ENCODE data around the gene DLEC1. TPM values are rescaled to one million over a fixed set of nuclear protein-coding genes. Genes with fewer than 3 reads are reported as not detected.

The DLEC1 gene
- total and polyA plus RNA-seq, 5 donors: 0.23 to 1.0 (median 0.48) TPM

- intact Hi-C loops (cut with DNase I): no loop called here
- WGBS: 85% methylated on average over 10 of the region's 10 CpGs
- Histone ChIP-seq H3K4me3 (ENCODE audit: low read length) (no peak overlapping the region), H3K27me3 (ENCODE audit: control insufficient read depth, insufficient read depth) (no peaks in the 10 kb centered on the region), H3K4me1 (ENCODE audit: control insufficient read depth, insufficient read depth, low read length) (no peaks in the 10 kb centered on the region), H3K27ac (ENCODE audit: low read length) (no peak overlapping the region), H3K9me3 (ENCODE audit: control insufficient read depth, low read length) (no peaks in the 10 kb centered on the region)
- ATAC-seq (no peak), DNase-seq (peak in 2 of 3 donors; percentile 7 to 20)
Measured at GRCh38 chr3:37995652-37996641, 43.1 kb upstream of the DLEC1 start.

- H3K4me1 ChIP-seq (ENCODE audit: control insufficient read depth, insufficient read depth, low read length): no peaks in the 10 kb centered on the region
- no peaks in the 10 kb centered on the region for H3K27me3 ChIP-seq (ENCODE audit: control insufficient read depth, insufficient read depth)
- ATAC-seq (peak; percentile 2 to 21), DNase-seq (peak; percentile 63 to 86 (median 76))
- H3K4me3 ChIP-seq (ENCODE audit: low read length): no peak overlapping the region
- 54% methylated on average over 7 of the region's 7 CpGs for WGBS
- no peak overlapping the region for H3K27ac ChIP-seq (ENCODE audit: low read length)
- no peaks in the 10 kb centered on the region for H3K9me3 ChIP-seq (ENCODE audit: control insufficient read depth, low read length)
- intact Hi-C loops (cut with DNase I): no loop called here
Measured at GRCh38 chr3:37996785-37997301, 42.2 kb upstream of the DLEC1 start.

GRCh38 chr3:37997342-37997741 lies 41.7 kb upstream of the DLEC1 start:
- Histone ChIP-seq H3K4me1 (ENCODE audit: control insufficient read depth, insufficient read depth, low read length) (no peaks in the 10 kb centered on the region), H3K27ac (ENCODE audit: low read length) (no peak overlapping the region), H3K4me3 (ENCODE audit: low read length) (no peak overlapping the region), H3K9me3 (ENCODE audit: control insufficient read depth, low read length) (no peaks in the 10 kb centered on the region), H3K27me3 (ENCODE audit: control insufficient read depth, insufficient read depth) (no peaks in the 10 kb centered on the region)
- DNase-seq (peak in 2 of 3 donors; percentile 21 to 53), ATAC-seq (no peak)
- WGBS: 95% methylated on average over 10 of the region's 10 CpGs
- intact Hi-C loops (cut with DNase I): no loop called here

GRCh38 chr3:37997791-37998370 lies 41.1 kb upstream of the DLEC1 start:
- WGBS: 79% methylated on average over 6 of the region's 6 CpGs
- intact Hi-C loops (cut with DNase I): no loop called here
- H3K4me1 ChIP-seq (ENCODE audit: control insufficient read depth, insufficient read depth, low read length): no peaks in the 10 kb centered on the region
- H3K4me3 ChIP-seq (ENCODE audit: low read length): no peak overlapping the region
- peak overlapping the region; percentile 95 for H3K27ac ChIP-seq (ENCODE audit: low read length)
- DNase-seq: peak; percentile 37 to 79 (median 74)
- no peaks in the 10 kb centered on the region for H3K27me3 ChIP-seq (ENCODE audit: control insufficient read depth, insufficient read depth)
- H3K9me3 ChIP-seq (ENCODE audit: control insufficient read depth, low read length): no peaks in the 10 kb centered on the region
- ATAC-seq: no peak

- H3K27me3 ChIP-seq (ENCODE audit: control insufficient read depth, insufficient read depth): no peaks in the 10 kb centered on the region
- DNase-seq (peak in 2 of 3 donors; percentile 11 to 41), ATAC-seq (no peak)
- 92% methylated on average over 6 of the region's 6 CpGs for WGBS
- H3K4me1 ChIP-seq (ENCODE audit: control insufficient read depth, insufficient read depth, low read length): no peaks in the 10 kb centered on the region
- no peaks in the 10 kb centered on the region for H3K9me3 ChIP-seq (ENCODE audit: control insufficient read depth, low read length)
- intact Hi-C loops (cut with DNase I): no loop called here
- H3K4me3 ChIP-seq (ENCODE audit: low read length): no peak overlapping the region
- H3K27ac ChIP-seq (ENCODE audit: low read length): no peak overlapping the region
Measured at GRCh38 chr3:37999836-38000235, 39.2 kb upstream of the DLEC1 start.

GRCh38 chr3:38000242-38000916 lies 38.6 kb upstream of the DLEC1 start:
- no peaks in the 10 kb centered on the region for H3K27me3 ChIP-seq (ENCODE audit: control insufficient read depth, insufficient read depth)
- H3K9me3 ChIP-seq (ENCODE audit: control insufficient read depth, low read length): no peaks in the 10 kb centered on the region
- no peaks in the 10 kb centered on the region for H3K4me1 ChIP-seq (ENCODE audit: control insufficient read depth, insufficient read depth, low read length)
- H3K4me3 ChIP-seq (ENCODE audit: low read length): no peak overlapping the region
- ATAC-seq (no peak), DNase-seq (peak in 2 of 3 donors; percentile 22 to 57)
- no peak overlapping the region for H3K27ac ChIP-seq (ENCODE audit: low read length)
- intact Hi-C loops (cut with DNase I): no loop called here
- WGBS: 93% methylated on average over 6 of the region's 6 CpGs

- H3K4me1 ChIP-seq (ENCODE audit: control insufficient read depth, insufficient read depth, low read length): no peaks in the 10 kb centered on the region
- 96% methylated on average over 6 of the region's 6 CpGs for WGBS
Measured at GRCh38 chr3:38000965-38001455, 38.0 kb upstream of the DLEC1 start.

GRCh38 chr3:38001456-38002081 lies 37.4 kb upstream of the DLEC1 start:
- Histone ChIP-seq H3K4me3 (ENCODE audit: low read length) (no peak overlapping the region), H3K4me1 (ENCODE audit: control insufficient read depth, insufficient read depth, low read length) (no peaks in the 10 kb centered on the region), H3K27me3 (ENCODE audit: control insufficient read depth, insufficient read depth) (no peaks in the 10 kb centered on the region), H3K9me3 (ENCODE audit: control insufficient read depth, low read length) (no peaks in the 10 kb centered on the region), H3K27ac (ENCODE audit: low read length) (no peak overlapping the region)
- ATAC-seq (no peak), DNase-seq (peak; percentile 18 to 58 (median 55))
- 83% methylated on average over 9 of the region's 9 CpGs for WGBS
- intact Hi-C loops (cut with DNase I): no loop called here

More at GRCh38 chr3:38000965-38001455, 38.0 kb upstream of the DLEC1 start:
- DNase-seq: peak in 2 of 3 donors; percentile 11 to 28
- no peak for ATAC-seq
- intact Hi-C loops (cut with DNase I): no loop called here
- Histone ChIP-seq H3K27ac (ENCODE audit: low read length) (no peak overlapping the region), H3K4me3 (ENCODE audit: low read length) (no peak overlapping the region), H3K9me3 (ENCODE audit: control insufficient read depth, low read length) (no peaks in the 10 kb centered on the region), H3K27me3 (ENCODE audit: control insufficient read depth, insufficient read depth) (no peaks in the 10 kb centered on the region)

- H3K27ac ChIP-seq (ENCODE audit: low read length): no peak overlapping the region
- intact Hi-C loops (cut with DNase I): no loop called here
- no peaks in the 10 kb centered on the region for H3K9me3 ChIP-seq (ENCODE audit: control insufficient read depth, low read length)
- H3K4me3 ChIP-seq (ENCODE audit: low read length): no peak overlapping the region
- 98% methylated on average over 6 of the region's 6 CpGs for WGBS
- H3K4me1 ChIP-seq (ENCODE audit: control insufficient read depth, insufficient read depth, low read length): no peaks in the 10 kb centered on the region
- DNase-seq: peak in 2 of 3 donors; percentile 14 to 50
- no peaks in the 10 kb centered on the region for H3K27me3 ChIP-seq (ENCODE audit: control insufficient read depth, insufficient read depth)
- no peak for ATAC-seq
Measured at GRCh38 chr3:38002291-38002876, 36.6 kb upstream of the DLEC1 start.

- intact Hi-C loops (cut with DNase I): no loop called here
Measured at GRCh38 chr3:38002940-38003339, 36.1 kb upstream of the DLEC1 start.

More at GRCh38 chr3:38002940-38003339, 36.1 kb upstream of the DLEC1 start:
- no peak overlapping the region for H3K4me3 ChIP-seq (ENCODE audit: low read length)
- no peaks in the 10 kb centered on the region for H3K27me3 ChIP-seq (ENCODE audit: control insufficient read depth, insufficient read depth)
- 79% methylated on average over 9 of the region's 9 CpGs for WGBS
- DNase-seq: peak in 2 of 3 donors; percentile 19 to 60
- H3K27ac ChIP-seq (ENCODE audit: low read length): no peak overlapping the region
- H3K9me3 ChIP-seq (ENCODE audit: control insufficient read depth, low read length): no peaks in the 10 kb centered on the region
- ATAC-seq: no peak
- no peaks in the 10 kb centered on the region for H3K4me1 ChIP-seq (ENCODE audit: control insufficient read depth, insufficient read depth, low read length)
